A673 (cell line): ENCODE measurements around the gene STXBP5L. TPM values are rescaled to one million over a fixed set of nuclear protein-coding genes. Genes with fewer than 3 reads are reported as not detected.
"Not testable (repeated sequence)": the region's sequence is repeated elsewhere in the genome, so short reads cannot be mapped to it uniquely, and the experiment has no call there.

Experiments
- BruUV-seq: library from RNA; stranded (reverse); fragments of 400-500 nt; replicated peaks from 2 replicates; lab custom pipeline; 2021; lab: Mats Ljungman, UMichigan
- CTCF ChIA-PET: fragments of 300-600 bp; sonication (Branson Sonifier 250); formaldehyde crosslinking; loops from one replicate; lab custom pipeline; 2022; ENCODE audit warnings: antibody characterized with exemption; lab: Charles Lee
- POLR2A ChIA-PET: fragments of 300-600 bp; sonication (Branson Sonifier 250); formaldehyde crosslinking; loops from one replicate; lab custom pipeline; 2022; ENCODE audit warnings: antibody characterized with exemption; ENCODE audit not compliant: low non-redundant PET; lab: Charles Lee
- DNase-seq: peaks from one replicate; pipeline ENCODE4 v3.0.0-alpha.2; 2015; ENCODE audit warnings: low spot score
- H3K27ac ChIP-seq: fragments of 200-600 bp; sonication (generic); 2 replicates; pipeline ENCODE4 v1.5.1; 2016; ENCODE audit warnings: mixed run types, low read depth, mild to moderate bottlenecking, mixed read lengths, antibody characterized with exemption, low read length; ENCODE audit not compliant: poor library complexity, severe bottlenecking
- H3K27me3 ChIP-seq: fragments of 200-600 bp; sonication (generic); replicated peaks from 2 replicates; pipeline ENCODE4 v1.6.1; 2017; ENCODE audit warnings: mixed run types, low read depth, mild to moderate bottlenecking, mixed read lengths, antibody characterized with exemption, low read length; ENCODE audit not compliant: insufficient read depth, poor library complexity
- H3K36me3 ChIP-seq: fragments of 200-600 bp; sonication (generic); 2 replicates; pipeline ENCODE4 v1.6.1; 2016; ENCODE audit warnings: mixed run types, mild to moderate bottlenecking, mixed read lengths, antibody characterized with exemption, low read length; ENCODE audit not compliant: insufficient read depth, poor library complexity, severe bottlenecking
- H3K4me1 ChIP-seq: fragments of 200-600 bp; sonication (generic); 2 replicates; pipeline ENCODE4 v1.6.1; 2017; ENCODE audit warnings: mixed run types, mild to moderate bottlenecking, mixed read lengths, antibody characterized with exemption, low read length; ENCODE audit not compliant: insufficient read depth, poor library complexity, severe bottlenecking
- H3K4me3 ChIP-seq: fragments of 200-600 bp; sonication (generic); 2 replicates; pipeline ENCODE4 v1.5.1; 2016; ENCODE audit warnings: low read depth, mixed run types, mild to moderate bottlenecking, mixed read lengths, low read length; ENCODE audit not compliant: poor library complexity, severe bottlenecking
- H3K9me3 ChIP-seq: fragments of 200-600 bp; sonication (generic); 2 replicates; pipeline ENCODE4 v1.6.1; 2016; ENCODE audit warnings: mixed run types, low read depth, mild to moderate bottlenecking, mixed read lengths, antibody characterized with exemption, low read length; ENCODE audit not compliant: poor library complexity, severe bottlenecking
- EZH2 ChIP-seq: fragments of 200-600 bp; sonication (generic); IDR thresholded peaks from 2 replicates; pipeline ENCODE4 v1.6.1; 2017; ENCODE audit warnings: borderline replicate concordance, low read depth, mild to moderate bottlenecking, mixed read lengths, antibody characterized with exemption, low read length; ENCODE audit not compliant: poor library complexity, severe bottlenecking
- intact Hi-C: fragments of 100-400 bp; cut with micrococcal nuclease; formaldehyde crosslinking; loops from one replicate; pipeline ENCODE4 v1.10.0; 2022; ENCODE audit not compliant: unreplicated experiment
- total RNA-seq: library from RNA; stranded (reverse); gene quantifications from 2 replicates; pipeline ENCODE4 v1.2.3, GENCODE V29; 2021
- TF ChIP-seq, protein P1 (sequence below): fragments of 300-800, 200-600 bp; sonication (generic); conservative IDR thresholded peaks from 2 replicates; pipeline ENCODE4 v1.5.1; 2017; ENCODE audit warnings: low read depth, mild to moderate bottlenecking, antibody characterized with exemption, low read length, moderate library complexity, mixed read lengths

Gene STXBP5L
- total RNA-seq, 1 experiment from 2014 or later: not detected

DNA sequence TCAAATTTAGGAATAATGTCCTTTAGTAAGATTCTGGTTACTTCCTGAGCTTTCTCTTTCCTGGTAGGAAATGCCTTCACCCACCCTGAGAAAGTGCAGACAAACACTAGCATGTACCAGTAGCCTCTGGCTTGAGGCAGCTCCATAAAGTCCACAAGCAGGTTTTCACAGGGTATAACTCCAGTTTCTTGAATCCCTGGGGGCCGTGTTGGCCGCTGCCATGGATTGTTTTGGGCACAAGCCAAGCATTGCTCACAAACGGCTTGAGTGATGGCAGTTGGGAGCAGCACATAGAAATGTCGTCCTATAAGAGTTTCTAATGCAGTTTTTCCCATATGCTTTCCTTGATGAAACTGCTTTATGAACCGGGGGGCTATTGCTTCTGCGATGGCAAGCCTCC is 164.1 kb downstream of the STXBP5L start:
- H3K4me1 ChIP-seq: no peaks in the 10 kb centered on the region
- H3K27me3 ChIP-seq: no peaks in the 10 kb centered on the region
- intact Hi-C loops: no loop called here
- DNase-seq: peak; percentile 15
- no peak overlapping the region for H3K27ac ChIP-seq
- ChIA-PET POLR2A (no interaction called here), CTCF (no interaction called here)
- TF ChIP-seq, protein P1, sequence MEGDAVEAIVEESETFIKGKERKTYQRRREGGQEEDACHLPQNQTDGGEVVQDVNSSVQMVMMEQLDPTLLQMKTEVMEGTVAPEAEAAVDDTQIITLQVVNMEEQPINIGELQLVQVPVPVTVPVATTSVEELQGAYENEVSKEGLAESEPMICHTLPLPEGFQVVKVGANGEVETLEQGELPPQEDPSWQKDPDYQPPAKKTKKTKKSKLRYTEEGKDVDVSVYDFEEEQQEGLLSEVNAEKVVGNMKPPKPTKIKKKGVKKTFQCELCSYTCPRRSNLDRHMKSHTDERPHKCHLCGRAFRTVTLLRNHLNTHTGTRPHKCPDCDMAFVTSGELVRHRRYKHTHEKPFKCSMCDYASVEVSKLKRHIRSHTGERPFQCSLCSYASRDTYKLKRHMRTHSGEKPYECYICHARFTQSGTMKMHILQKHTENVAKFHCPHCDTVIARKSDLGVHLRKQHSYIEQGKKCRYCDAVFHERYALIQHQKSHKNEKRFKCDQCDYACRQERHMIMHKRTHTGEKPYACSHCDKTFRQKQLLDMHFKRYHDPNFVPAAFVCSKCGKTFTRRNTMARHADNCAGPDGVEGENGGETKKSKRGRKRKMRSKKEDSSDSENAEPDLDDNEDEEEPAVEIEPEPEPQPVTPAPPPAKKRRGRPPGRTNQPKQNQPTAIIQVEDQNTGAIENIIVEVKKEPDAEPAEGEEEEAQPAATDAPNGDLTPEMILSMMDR: no peak
- TF ChIP-seq EZH2: no peak
- H3K4me3 ChIP-seq: no peak overlapping the region
- no peaks in the 10 kb centered on the region for H3K9me3 ChIP-seq
- no TSS peak for BruUV-seq
- H3K36me3 ChIP-seq: no peaks in the 10 kb centered on the region

DNA sequence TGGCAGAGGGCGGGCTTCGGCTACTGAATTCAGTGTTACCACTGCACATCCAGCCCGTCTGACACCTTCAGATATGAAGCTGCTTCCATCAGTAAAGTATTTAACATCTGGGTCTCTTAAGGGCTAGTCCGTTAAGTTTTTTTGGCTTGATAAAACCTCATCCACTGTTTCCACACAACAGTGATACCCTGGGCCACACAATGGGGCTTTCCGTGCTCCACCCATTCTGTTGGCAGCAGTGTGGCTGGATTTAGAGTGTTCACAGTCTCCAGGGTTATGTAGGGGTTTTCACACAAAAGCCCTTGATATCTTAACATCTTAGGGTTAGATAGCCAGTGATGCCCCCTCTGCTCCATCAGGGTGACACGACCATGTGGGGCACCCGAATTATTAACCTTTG is 165.0 kb downstream of the STXBP5L start:
- no TSS peak for BruUV-seq
- Histone ChIP-seq H3K9me3 (no peaks in the 10 kb centered on the region), H3K4me3 (no peak overlapping the region), H3K27ac (no peak overlapping the region), H3K4me1 (no peaks in the 10 kb centered on the region), H3K36me3 (no peaks in the 10 kb centered on the region), H3K27me3 (no peaks in the 10 kb centered on the region)
- ChIA-PET CTCF (no interaction called here), POLR2A (interaction anchor here (0.6 kb wide), 1 partner anchor 307 kb away, joined by 3 read pairs; no protein-coding TSS in a partner anchor)
- TF ChIP-seq, protein P1: no peak
- no peak for TF ChIP-seq EZH2
- intact Hi-C loops: no loop called here
- DNase-seq: no peak

DNA sequence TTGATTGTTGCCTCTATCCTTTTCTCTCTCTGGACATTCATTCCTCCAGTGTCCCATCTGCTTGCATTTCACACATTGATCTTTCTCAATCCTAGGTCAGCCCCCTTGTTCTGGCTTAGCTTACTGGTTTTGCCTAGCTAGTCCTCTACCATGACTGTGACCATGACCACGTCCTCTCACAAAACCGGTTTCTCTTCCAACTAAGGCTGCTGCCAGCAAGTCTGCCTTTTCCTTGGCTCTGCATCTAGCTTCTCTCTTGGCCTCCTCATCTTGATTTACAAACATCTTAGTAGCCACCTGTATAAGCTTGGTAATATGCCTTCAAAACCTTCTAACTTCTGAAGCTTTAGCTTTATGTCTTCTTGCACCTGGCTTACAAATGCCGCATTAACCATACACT is 167.2 kb downstream of the STXBP5L start:
- ChIA-PET CTCF (no interaction called here), POLR2A (no interaction called here)
- no peak for TF ChIP-seq EZH2
- TF ChIP-seq, protein P1: no peak
- no peak overlapping the region for H3K27ac ChIP-seq
- intact Hi-C loops: no loop called here
- DNase-seq: no peak
- H3K4me3 ChIP-seq: no peak overlapping the region
- H3K4me1 ChIP-seq: no peaks in the 10 kb centered on the region
- H3K9me3 ChIP-seq: no peaks in the 10 kb centered on the region
- no peaks in the 10 kb centered on the region for H3K27me3 ChIP-seq
- no TSS peak for BruUV-seq
- H3K36me3 ChIP-seq: no peaks in the 10 kb centered on the region

DNA sequence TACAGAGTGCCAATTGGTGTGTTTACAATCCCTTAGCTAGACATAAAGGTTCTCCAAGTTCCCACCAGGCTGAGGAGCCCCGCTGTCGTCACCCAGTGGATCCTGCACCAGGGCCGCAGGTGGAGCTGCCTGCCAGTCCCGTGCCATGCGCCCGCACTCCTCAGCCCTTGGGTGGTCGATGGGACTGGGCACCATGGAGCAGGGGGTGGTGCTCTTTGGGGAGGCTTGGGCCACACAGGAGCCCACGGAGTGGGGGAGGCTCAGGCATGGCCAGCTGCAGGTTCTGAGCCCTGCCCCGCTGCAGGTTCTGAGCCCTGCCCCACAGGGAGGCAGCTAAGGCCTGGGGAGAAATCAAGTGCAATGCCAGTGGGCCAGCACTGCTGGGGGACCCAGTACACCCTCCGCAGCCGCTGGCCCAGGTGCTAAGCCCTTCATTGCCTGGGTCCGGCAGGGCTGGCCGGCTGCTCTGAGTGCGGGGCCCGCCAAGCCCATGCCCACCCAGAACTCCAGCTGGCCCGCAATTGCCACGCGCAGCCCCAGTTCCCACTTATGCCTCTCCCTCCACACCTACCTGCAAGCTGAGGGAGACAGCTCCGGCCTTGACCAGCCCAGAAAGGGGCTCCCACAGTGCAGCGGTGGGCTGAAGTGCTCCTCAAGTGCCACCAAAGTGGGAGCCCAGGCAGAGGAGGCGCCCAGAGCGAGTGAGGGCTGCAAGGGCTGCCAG is 170.5 kb downstream of the STXBP5L start:
- BruUV-seq, H3K4me3 ChIP-seq, H3K4me1 ChIP-seq, CTCF ChIA-PET, H3K27me3 ChIP-seq, H3K27ac ChIP-seq, intact Hi-C loops, H3K36me3 ChIP-seq, H3K9me3 ChIP-seq, DNase-seq: not testable (repeated sequence)
- POLR2A ChIA-PET: interaction anchor here (0.6 kb wide), 1 partner anchor 52 kb away, joined by 3 read pairs; no protein-coding TSS in a partner anchor
